Mucosa of descending colon (tissue), 3 donors: Measurements from ENCODE around the gene HELZ. TPM values are rescaled to one million over a fixed set of nuclear protein-coding genes. Genes with fewer than 3 reads are reported as not detected.

Source experiments
- ATAC-seq: fragments of 200-7000 bp; cut with Tn5 transposase; one replicate; pipeline ENCODE4 v1.9.1; 2020; ENCODE audit warnings: mild to moderate bottlenecking, moderate library complexity
- DNase-seq, 3 donors: peaks; one replicate each; pipeline ENCODE4 v3.0.0-alpha.2; 2020
- H3K36me3 ChIP-seq: fragments of 200-600 bp; one replicate; pipeline ENCODE4 v1.8.0; 2021; ENCODE audit warnings: low read depth, mild to moderate bottlenecking
- H3K4me1 ChIP-seq: fragments of 200-600 bp; one replicate; pipeline ENCODE4 v1.8.0; 2021; ENCODE audit warnings: low read depth, mild to moderate bottlenecking
- H3K4me3 ChIP-seq: fragments of 200-600 bp; one replicate; pipeline ENCODE4 v1.8.0; 2021; ENCODE audit warnings: mild to moderate bottlenecking
- H3K9me3 ChIP-seq: fragments of 200-600 bp; one replicate; pipeline ENCODE4 v1.8.0; 2021; ENCODE audit warnings: mild to moderate bottlenecking
- intact Hi-C, 2 donors: fragments of 100-400 bp; cut with DNase I in 1 of 2; cut with micrococcal nuclease in 1 of 2; formaldehyde crosslinking; loops; one replicate each; pipeline versions ENCODE4 v1.11.0 to v1.11.1; 2022; cut with DNase I, micrococcal nuclease
- total RNA-seq, 3 donors: library from RNA; stranded (reverse); fragmentation: NEBNext Ultra II Directional in 2 of 3; extraction: Animal tissue kit (Norgen Biotek cat#: 25700) in 2 of 3; gene quantifications; one replicate each; pipeline versions ENCODE4 v1.2.1 to v1.2.4, GENCODE V29; 2021 to 2023
- TF ChIP-seq, protein P1 (sequence below): fragments of 200-600 bp; IDR thresholded peaks from one replicate; pipeline ENCODE4 v1.8.0; 2022; ENCODE audit warnings: antibody characterized with exemption, mild to moderate bottlenecking
- donor health status: DM: no; HTN: no; CAD: no; lungs with moderate emphysema.
- donor health status: DM: no; HTN: no; CAD: no.
- donor health status: DM: no; HTN: yes; CAD: no.

The HELZ gene
- total RNA-seq, 3 donors from 2014 or later: 43.2 to 65.3 (median 43.3) TPM

DNA sequence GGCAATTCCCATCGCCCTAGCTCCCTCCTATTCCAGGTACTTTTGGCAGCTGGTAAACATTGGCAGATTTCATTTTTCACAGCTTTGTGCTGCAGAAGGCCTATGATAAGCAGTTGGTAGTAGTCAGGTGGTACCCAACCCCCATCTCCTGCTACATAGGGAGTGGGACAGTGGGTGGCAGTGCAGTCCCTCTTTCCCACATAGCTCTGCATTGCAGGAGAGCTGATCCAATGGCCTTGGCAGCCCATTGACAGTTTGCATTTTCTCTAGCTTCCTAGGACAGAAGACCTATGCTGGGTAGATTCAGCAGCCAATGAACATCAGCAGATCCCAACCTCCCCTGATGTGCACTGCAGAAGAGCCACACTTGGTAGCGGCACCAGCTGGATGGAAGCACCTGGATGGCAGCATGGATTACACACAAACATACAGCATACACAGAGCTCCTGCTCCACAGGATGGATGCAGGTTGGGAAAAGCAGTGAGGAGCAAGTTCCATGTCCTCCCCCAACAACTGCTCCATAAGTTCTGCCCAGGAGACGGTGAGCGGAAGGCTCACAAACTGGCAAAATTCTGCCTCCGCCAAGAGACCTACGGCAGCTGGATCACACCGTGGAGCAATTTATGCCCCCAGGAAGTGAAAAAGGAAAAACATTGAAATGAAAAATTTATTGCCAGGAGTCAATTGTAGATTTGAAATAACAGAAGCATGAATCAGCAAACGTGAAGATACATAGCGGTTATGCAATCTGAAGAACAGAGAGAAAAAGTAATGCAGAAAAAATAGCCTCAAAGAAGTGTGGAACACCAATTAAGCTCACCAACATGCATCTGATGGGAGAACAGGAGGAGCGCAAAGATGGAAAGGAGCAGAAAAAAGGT lies 105.0 kb downstream of the HELZ start:
- no peaks in the 10 kb centered on the region for H3K36me3 ChIP-seq
- H3K4me3 ChIP-seq: no peak overlapping the region
- intact Hi-C loops: no loop called here
- DNase-seq (no peak), ATAC-seq (peak; percentile 15)
- H3K4me1 ChIP-seq: no peaks in the 10 kb centered on the region
- TF ChIP-seq, protein P1, sequence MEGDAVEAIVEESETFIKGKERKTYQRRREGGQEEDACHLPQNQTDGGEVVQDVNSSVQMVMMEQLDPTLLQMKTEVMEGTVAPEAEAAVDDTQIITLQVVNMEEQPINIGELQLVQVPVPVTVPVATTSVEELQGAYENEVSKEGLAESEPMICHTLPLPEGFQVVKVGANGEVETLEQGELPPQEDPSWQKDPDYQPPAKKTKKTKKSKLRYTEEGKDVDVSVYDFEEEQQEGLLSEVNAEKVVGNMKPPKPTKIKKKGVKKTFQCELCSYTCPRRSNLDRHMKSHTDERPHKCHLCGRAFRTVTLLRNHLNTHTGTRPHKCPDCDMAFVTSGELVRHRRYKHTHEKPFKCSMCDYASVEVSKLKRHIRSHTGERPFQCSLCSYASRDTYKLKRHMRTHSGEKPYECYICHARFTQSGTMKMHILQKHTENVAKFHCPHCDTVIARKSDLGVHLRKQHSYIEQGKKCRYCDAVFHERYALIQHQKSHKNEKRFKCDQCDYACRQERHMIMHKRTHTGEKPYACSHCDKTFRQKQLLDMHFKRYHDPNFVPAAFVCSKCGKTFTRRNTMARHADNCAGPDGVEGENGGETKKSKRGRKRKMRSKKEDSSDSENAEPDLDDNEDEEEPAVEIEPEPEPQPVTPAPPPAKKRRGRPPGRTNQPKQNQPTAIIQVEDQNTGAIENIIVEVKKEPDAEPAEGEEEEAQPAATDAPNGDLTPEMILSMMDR: no peak
- no peaks in the 10 kb centered on the region for H3K9me3 ChIP-seq

- TF ChIP-seq, protein P1: no peak
- H3K4me3 ChIP-seq: no peak overlapping the region
- no peaks in the 10 kb centered on the region for H3K36me3 ChIP-seq
- H3K9me3 ChIP-seq: no peaks in the 10 kb centered on the region
- intact Hi-C loops: no loop called here
- H3K4me1 ChIP-seq: no peaks in the 10 kb centered on the region
- ATAC-seq (no peak), DNase-seq (no peak)
Measured at GRCh38 chr17:67139289-67139688, 105.7 kb downstream of the HELZ start.

GRCh38 chr17:67138392-67138791 lies 106.6 kb downstream of the HELZ start:
- H3K36me3 ChIP-seq: no peaks in the 10 kb centered on the region
- TF ChIP-seq, protein P1: no peak
- H3K4me1 ChIP-seq: no peaks in the 10 kb centered on the region
- ATAC-seq: no peak
- intact Hi-C loops: no loop called here
- H3K4me3 ChIP-seq: no peak overlapping the region
- H3K9me3 ChIP-seq: no peaks in the 10 kb centered on the region
- DNase-seq: no peak

DNA sequence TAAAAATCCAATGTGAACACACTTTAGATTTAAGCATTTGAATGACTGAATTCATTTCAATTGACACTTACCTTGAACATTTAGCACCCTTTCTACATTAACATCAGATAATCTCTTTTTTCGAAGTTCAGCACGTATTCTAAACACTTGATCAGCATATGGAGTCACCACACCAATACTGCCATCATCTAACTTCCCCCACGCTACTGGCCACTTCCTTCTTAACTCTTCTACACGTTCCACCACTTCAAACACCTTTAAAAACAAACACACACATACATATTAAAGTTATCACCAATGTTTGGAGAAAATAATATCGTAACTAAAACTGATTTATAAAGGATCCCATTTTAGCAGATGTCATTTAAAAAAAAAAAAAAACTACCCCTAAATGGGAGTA lies 107.1 kb downstream of the HELZ start:
- no peaks in the 10 kb centered on the region for H3K9me3 ChIP-seq
- no peak overlapping the region for H3K4me3 ChIP-seq
- H3K36me3 ChIP-seq: no peaks in the 10 kb centered on the region
- DNase-seq (no peak), ATAC-seq (no peak)
- no peaks in the 10 kb centered on the region for H3K4me1 ChIP-seq
- TF ChIP-seq, protein P1: no peak
- intact Hi-C loops: no loop called here

GRCh38 chr17:67137026-67137370 lies 108.0 kb downstream of the HELZ start:
- H3K9me3 ChIP-seq: no peaks in the 10 kb centered on the region
- intact Hi-C loops: no loop called here
- DNase-seq: no peak
- H3K4me3 ChIP-seq: no peak overlapping the region
- ATAC-seq: no peak
- no peaks in the 10 kb centered on the region for H3K36me3 ChIP-seq
- TF ChIP-seq, protein P1: no peak
- H3K4me1 ChIP-seq: no peaks in the 10 kb centered on the region
